ENCODE data around the gene MCTP1. TPM values are rescaled to one million over a fixed set of nuclear protein-coding genes. Genes with fewer than 3 reads are reported as not detected.

MCTP1 gene
- total RNA-seq, 4 donors from 2014 or later, result 27.2 to 238 (median 54.5) TPM

DNA sequence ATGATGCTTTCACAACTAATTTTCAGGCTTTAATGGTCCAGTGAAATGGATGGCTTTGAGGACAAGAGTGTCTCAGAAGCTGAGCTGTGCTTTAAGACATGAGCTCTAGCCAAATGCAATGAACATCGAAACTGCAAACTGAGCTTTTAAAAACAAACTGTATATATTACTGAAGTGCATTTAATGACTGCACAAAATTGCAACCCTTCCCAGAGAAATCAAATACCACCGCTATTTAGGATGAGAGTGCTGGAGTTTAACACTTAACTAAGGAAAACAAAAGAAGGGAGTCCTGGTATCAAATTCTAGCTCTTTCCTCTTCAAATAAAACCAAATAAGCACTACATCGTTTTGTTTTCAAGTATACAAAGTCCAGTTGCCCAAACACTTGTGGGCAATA, 502.5 kb downstream of the MCTP1 start:
- DNase-seq (ENCODE audit: low spot score), result no peak
- no peak for TF ChIP-seq CTCF (IDR thresholded peaks at IDR 0.05)
- no peak for ATAC-seq (ENCODE audit: low FRiP score)

- TF ChIP-seq CTCF (IDR thresholded peaks at IDR 0.05), result no peak
- no peak for ATAC-seq (ENCODE audit: low FRiP score)
- no peak for DNase-seq (ENCODE audit: low spot score)
Measured at GRCh38 chr5:94779684-94780083, 505.2 kb downstream of the MCTP1 start.

GRCh38 chr5:94778732-94779131, 506.2 kb downstream of the MCTP1 start:
- DNase-seq (ENCODE audit: low spot score), result no peak
- TF ChIP-seq CTCF (IDR thresholded peaks at IDR 0.05), result no peak
- no peak for ATAC-seq (ENCODE audit: low FRiP score)

- no peak for DNase-seq (ENCODE audit: low spot score)
- no peak for TF ChIP-seq CTCF (IDR thresholded peaks at IDR 0.05)
- no peak for ATAC-seq (ENCODE audit: low FRiP score)
Measured at GRCh38 chr5:94778299-94778698, 506.6 kb downstream of the MCTP1 start.

DNA sequence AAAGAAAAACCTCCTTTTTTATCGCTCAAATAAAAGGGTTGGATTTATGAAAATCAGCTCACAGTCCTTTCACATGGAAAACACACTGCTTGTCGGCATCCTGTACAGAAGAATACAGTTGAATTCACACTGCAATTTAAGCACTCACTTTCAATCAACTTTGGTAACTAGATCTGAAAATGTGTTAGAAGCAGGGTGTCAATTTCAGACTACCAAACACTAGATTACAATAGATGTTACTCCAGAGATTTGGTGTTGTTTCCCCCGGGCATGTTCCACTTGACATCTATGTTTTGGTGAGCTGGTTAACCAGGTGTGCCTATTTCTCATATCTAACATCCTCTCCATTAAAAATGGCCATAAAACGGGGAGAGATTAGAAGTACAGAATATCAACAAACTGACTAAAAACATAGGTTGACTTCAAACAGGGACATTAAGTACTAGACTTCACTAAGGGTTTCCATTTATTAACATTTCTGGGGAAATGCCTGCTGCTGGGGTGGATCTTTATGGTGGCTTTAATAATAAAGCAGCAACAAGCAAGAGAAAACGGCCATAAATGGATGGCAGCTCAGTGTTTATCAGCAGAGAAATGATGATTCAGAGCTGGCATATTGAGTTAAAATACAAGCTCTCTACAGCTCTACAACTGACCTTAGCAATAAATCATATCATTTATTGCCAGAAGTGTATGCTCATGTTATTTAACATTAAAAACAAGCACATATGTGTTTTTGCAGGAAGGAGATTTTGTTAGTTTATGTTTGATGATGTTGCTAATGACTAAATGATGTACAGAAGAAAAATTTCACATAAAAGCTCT, 507.6 kb downstream of the MCTP1 start:
- ATAC-seq (ENCODE audit: low FRiP score), result no peak

GRCh38 chr5:94776167-94776566, 508.7 kb downstream of the MCTP1 start:
- no peak for ATAC-seq (ENCODE audit: low FRiP score)
- no peak for TF ChIP-seq CTCF (IDR thresholded peaks at IDR 0.05)

More for the DNA sequence above, 507.6 kb downstream of the MCTP1 start:
- DNase-seq (ENCODE audit: low spot score), result no peak
- no peak for TF ChIP-seq CTCF (IDR thresholded peaks at IDR 0.05)

GRCh38 chr5:94775088-94775487, 509.8 kb downstream of the MCTP1 start:
- TF ChIP-seq CTCF (IDR thresholded peaks at IDR 0.05), result no peak
- no peak for DNase-seq (ENCODE audit: low spot score)
- no peak for ATAC-seq (ENCODE audit: low FRiP score)

More at GRCh38 chr5:94776167-94776566, 508.7 kb downstream of the MCTP1 start:
- no peak for DNase-seq (ENCODE audit: low spot score)

Data from omental fat pad (tissue), 4 donors.